ENCODE results near the gene PLA2G4A. TPM values are rescaled to one million over a fixed set of nuclear protein-coding genes. Genes with fewer than 3 reads are reported as not detected.

PLA2G4A gene
- polyA plus RNA-seq, 5 donors: 7.6 to 12.8 (median 11.0) TPM

GRCh38 chr1:186871784-186872183 lies 43.0 kb downstream of the PLA2G4A start:
- no peak for DNase-seq

- DNase-seq: no peak
These were observed 43.5 kb downstream of the PLA2G4A start for GRCh38 chr1:186872291-186872690.

- no peak for DNase-seq
These were observed 44.9 kb downstream of the PLA2G4A start for GRCh38 chr1:186873687-186874086.

GRCh38 chr1:186875896-186876835 lies 47.4 kb downstream of the PLA2G4A start:
- no peak for DNase-seq

- DNase-seq: no peak
These were observed 49.6 kb downstream of the PLA2G4A start for GRCh38 chr1:186878356-186878755.

- no peak for DNase-seq
These were observed 52.2 kb downstream of the PLA2G4A start for GRCh38 chr1:186880982-186881381.

- no peak for DNase-seq
These were observed 53.8 kb downstream of the PLA2G4A start for GRCh38 chr1:186882372-186883134.

GRCh38 chr1:186884251-186884650 lies 55.5 kb downstream of the PLA2G4A start:
- no peak for DNase-seq

GRCh38 chr1:186887203-186887602 lies 58.5 kb downstream of the PLA2G4A start:
- no peak for DNase-seq

GRCh38 chr1:186888367-186888766 lies 59.6 kb downstream of the PLA2G4A start:
- DNase-seq: no peak

- DNase-seq: no peak
These were observed 64.2 kb downstream of the PLA2G4A start for GRCh38 chr1:186892936-186893335.

GRCh38 chr1:186894415-186894814 lies 65.7 kb downstream of the PLA2G4A start:
- no peak for DNase-seq

- DNase-seq: no peak
These were observed 67.5 kb downstream of the PLA2G4A start for GRCh38 chr1:186896211-186896610.

- no peak for DNase-seq
These were observed 68.3 kb downstream of the PLA2G4A start for GRCh38 chr1:186897008-186897407.

GRCh38 chr1:186899577-186899976 lies 70.8 kb downstream of the PLA2G4A start:
- DNase-seq: no peak

- no peak for DNase-seq
These were observed 71.2 kb downstream of the PLA2G4A start for GRCh38 chr1:186899977-186900376.

GRCh38 chr1:186900539-186901237 lies 71.9 kb downstream of the PLA2G4A start:
- DNase-seq: no peak

- DNase-seq: no peak
These were observed 72.9 kb downstream of the PLA2G4A start for GRCh38 chr1:186901631-186902030.

- no peak for DNase-seq
These were observed 74.8 kb downstream of the PLA2G4A start for GRCh38 chr1:186903374-186904136.

GRCh38 chr1:186904361-186904760 lies 75.6 kb downstream of the PLA2G4A start:
- no peak for DNase-seq

- DNase-seq: no peak
These were observed 76.8 kb downstream of the PLA2G4A start for GRCh38 chr1:186905561-186905960.
